HG03432 (cell line): ENCODE measurements around the gene ADGRB3.

Experiments used
- ATAC-seq: cut with Tn5 transposase; IDR thresholded peaks from one replicate; pipeline ENCODE4 v1.9.1; 2021; ENCODE audit warnings: mild to moderate bottlenecking, moderate library complexity; ENCODE audit not compliant: unreplicated experiment

The ADGRB3 gene

DNA sequence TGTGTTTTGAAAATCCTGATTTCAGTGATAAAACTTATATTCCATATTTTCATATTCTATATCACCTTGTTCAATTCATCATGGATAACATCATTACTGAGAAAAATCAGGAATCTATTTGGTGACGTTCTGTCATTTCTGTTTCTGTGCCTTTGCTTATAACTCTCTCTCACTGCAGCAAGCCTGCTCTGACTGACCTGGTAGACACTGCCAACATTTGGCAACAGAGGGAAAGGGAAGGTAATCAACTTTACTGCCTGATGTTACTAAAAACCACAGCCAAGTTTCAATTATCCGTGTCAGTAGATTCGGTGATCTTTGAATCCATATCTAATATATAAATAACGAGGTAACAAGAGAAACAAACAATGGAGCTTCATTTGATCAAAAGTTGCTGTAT lies 659.8 kb downstream of the ADGRB3 start:
- ATAC-seq, result no peak

DNA sequence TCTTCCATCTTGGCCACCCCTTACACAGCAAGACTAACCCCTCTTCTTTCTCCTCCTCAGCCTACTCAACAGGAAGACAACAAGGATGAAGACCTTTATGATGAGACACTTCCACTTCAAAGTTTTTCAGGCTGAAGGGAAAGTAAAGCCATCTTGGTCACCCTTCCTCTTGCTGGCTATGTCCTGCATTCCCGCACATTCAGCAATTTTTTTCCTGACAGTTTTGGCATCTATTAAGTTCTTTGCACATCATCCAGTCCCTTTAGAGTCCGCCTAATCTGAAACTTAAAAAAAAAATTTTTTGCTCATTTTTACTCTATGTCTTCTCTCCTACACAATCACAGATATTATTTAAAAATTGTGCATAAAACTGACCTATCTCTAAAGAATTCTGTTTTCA lies 668.3 kb downstream of the ADGRB3 start:
- no peak for ATAC-seq

DNA sequence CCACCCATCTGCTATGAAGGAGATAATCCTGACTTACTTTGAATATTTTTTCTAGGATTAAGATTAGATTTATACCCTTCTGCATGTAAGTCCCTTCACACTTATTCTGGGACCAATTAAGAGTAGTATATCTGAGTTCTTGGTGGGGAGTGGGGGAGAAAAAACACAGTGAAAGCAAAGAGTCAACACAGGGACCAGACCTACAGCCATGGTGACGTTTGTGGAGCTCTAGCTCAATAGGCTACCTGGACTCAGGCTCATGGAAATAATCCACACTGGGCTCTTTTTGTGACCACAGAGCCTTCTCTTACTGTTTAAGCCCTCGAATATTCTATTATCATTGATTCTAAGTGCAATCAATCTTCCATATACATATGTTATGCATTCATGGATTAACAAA lies 670.4 kb downstream of the ADGRB3 start:
- ATAC-seq, result no peak

DNA sequence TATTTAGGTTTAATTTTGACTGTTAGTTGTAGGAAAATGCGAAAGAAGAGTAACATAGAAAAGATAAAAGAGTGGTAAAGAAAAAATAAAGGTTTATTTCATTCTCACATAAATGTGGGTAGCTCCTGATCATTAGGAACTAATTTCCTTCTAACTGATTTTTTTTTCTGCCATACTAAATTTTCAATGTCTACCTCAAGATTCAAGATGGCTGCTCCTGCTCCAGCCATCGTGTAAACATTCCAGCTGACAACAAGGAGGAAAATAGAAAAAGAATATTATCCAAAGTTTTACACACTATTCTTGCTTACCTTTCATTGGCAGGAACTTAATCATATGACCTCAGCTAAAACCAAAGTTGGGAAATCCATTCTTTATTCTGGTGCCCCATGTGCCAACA lies 673.5 kb downstream of the ADGRB3 start:
- ATAC-seq, result no peak

DNA sequence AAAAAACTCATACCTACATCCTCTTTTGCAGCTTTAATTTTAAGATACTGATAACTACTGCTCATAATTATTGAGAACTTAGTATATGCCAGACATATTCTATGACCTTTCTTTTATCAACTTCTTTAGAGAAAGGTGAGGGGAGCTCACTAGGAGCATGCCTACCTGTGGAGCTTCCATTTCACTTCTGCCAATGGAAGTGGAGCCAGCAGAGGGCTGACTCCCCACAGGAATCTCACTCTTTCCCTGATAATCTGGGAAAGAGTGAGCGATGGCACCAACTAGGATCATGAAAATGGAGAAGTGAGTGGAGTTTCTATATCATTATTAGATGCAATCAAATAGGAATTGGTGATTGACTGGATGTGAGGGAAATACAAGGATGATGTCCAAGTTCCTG lies 676.8 kb downstream of the ADGRB3 start:
- no peak for ATAC-seq

DNA sequence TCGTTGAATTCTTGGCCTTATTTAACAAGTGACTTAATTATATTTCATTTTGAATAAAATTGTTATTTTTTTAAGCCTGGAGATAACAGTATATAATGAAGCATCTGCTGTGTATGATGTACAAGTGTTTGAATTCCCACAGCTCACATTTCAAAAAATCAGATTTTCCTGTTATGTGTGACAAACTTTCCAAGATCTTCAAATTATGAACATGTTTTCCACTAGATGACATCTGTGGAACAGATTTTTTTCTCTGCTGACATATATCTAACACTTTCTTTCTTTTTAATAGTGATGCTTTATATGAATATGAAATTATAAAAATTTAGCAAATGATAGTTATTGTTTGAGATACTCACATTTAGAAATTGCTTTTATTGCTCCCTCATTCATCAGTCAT lies 678.9 kb downstream of the ADGRB3 start:
- ATAC-seq, result no peak

DNA sequence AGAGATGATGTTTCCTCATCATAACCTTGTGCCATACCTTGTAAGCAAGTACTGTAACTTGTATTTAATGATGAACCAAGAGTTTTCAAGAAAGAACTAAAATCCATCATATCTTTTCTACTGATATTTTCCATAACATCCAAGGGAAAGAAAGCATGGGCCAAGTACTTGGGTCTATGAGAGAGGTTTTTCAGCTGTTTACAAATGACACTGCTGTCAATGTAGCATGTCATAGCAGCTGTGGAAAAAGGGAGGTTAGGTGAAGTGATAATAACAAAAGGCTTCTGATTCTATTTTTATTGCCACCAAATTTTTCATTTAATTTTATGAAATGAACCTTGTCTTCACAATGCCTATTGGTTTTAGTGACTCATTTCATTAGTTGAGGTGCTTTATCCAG lies 679.4 kb downstream of the ADGRB3 start:
- ATAC-seq, result no peak

DNA sequence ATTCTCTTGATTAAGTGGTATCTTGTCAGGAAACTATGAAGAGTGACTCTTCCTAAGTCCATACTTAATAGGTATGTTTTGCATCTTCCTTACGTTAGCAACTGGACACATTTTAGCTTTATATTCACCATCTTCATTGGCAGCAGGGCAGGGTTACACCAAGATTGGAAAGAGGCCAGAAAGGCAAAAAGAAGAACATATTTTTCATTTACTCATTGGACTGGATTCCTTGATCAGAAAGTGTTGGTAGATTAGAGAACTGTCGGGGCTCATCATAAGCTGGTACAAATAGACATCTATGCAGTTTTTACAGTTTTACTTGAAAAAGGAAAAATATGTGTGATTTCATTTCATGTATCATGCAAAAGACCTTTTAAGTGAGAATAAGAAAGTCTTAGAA lies 696.8 kb downstream of the ADGRB3 start:
- ATAC-seq, result no peak

DNA sequence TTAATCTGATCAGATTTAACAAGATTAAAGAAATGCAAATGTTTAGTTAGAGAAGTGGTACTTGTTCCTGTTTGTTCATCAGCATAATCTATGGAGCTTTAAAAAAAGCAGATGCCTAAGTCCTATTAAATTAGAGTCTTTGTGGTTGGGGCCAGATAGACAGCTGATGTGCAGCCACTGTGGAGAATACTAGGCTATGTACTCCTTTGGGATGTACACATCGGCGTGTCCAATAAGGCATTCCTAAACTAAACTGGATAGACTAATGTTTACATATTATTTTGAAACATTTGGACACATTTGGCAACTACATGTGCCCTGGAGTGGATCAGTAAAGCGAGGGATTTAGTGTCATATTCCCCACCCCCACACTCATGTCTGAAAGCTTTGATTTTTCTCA lies 702.2 kb downstream of the ADGRB3 start:
- ATAC-seq, result no peak

DNA sequence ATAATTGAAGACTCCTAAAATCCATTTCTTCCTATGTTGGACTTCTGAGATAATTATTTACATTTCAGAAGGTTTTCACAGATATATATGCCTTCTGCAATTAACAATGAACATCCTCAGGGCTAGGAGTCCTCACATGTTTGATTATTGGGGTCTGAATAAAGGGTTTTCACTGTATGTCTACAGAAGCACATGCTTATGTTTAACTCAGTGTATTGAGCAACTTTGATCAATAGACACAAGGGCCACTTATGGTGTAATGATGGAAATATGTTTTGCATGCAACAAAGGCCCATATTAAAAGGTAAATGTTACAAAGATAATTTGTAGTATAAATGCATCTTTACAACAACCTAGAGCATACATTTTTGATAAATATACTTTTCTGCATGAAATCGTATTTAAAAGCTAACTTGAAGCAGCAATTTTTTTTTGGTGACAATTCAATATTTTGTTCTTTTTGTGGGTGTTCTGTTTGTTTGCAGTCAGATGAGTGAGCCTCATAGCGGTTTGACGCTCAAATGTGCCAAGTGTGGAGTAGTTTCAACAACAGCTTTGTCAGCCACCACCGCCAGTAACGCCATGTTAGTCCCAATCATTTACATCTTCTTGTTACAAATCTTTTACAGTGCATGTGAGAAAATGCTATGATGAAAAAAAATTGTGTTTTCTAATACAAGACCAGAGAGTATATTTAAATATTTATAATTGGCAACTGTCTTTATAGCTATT lies 703.5 kb downstream of the ADGRB3 start:
- ATAC-seq, result no peak

DNA sequence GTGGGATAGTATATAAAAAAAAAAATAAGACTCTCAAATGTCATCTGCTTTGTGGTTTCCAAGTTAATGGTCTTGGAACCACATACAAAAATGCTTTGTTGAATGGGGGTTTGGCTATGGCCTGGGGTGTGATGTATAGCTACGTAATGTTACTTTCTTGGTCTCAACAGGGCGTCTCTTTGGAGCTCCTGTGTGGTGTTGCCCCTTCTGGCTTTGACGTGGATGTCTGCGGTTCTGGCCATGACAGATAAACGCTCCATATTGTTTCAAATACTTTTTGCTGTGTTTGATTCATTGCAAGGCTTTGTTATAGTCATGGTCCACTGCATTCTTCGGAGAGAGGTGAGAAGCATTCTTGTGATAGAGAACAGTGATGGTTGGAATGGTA lies 704.1 kb downstream of the ADGRB3 start:
- no peak for ATAC-seq

DNA sequence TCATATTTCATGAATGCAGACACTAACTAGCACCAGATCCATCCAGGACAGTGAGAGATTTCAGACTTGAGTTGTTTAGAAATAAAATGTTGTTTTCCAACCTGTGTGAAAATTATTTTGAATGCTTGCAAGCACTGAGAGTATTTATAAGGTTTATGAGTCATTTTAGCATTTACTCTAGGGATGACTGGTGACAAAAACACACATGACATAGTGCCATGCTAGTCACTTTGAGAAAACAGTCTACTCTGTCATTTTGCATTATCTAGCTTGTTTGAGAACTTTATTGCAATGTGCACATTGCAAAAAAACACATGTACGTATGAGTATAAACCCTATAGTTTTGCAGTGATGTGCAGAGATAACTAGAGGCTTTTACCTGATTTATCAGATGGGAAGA lies 705.1 kb downstream of the ADGRB3 start:
- ATAC-seq, result no peak

DNA sequence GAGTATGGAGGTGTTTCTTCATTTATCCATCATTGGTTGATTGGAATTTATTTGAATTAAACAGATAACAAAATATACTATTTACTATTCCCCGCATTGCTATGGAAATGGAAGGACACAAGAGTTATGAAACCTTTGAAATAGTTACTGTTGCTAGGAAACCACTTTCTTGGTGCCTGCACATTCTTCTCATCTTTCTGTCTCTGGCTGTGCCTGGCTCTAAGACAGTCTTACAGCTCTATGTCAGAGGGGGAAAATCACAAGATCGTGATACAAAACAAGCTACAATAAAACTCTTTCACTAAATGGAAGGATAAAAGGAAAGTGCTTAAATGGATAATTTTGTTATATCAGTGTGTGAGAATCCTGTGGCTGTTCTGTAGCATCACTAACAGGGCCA lies 708.8 kb downstream of the ADGRB3 start:
- no peak for ATAC-seq

DNA sequence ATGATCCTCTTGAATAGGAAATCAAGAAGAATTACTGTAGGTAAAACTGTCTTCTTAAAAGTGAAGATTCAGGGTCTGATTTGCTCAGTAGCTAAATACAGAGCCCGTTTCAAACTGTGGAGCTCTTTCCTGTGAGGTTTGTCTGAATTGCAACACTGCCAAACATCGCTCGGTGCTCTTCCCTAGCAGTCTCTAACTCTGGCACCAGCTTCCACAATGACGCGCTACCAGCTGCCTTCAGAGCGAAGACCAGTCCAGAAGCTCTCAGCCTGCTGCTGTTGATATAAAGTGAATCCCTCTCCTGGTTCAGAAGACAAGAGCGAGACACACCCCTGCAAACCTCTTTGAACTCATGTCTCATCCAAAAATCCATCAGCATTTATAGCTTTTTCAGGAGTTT lies 714.7 kb downstream of the ADGRB3 start:
- ATAC-seq, result no peak

DNA sequence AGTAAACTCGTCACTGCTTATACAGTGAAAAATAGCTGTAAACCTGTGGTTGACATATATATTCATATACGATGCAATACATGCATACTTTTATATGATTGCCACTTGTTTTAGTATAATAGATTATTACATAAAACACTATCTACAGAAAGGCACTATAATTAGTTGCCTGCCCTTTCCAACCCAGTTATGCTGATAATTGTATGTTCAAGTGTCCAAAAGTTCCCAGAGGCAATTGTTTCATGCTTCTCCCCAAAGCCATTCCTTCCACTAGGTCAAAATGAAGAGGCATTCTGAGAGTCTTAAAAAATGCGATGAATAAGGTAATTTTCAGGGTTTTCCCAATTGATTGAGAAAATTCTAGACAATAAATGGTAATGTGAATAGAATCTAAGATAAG lies 727.1 kb downstream of the ADGRB3 start:
- no peak for ATAC-seq

DNA sequence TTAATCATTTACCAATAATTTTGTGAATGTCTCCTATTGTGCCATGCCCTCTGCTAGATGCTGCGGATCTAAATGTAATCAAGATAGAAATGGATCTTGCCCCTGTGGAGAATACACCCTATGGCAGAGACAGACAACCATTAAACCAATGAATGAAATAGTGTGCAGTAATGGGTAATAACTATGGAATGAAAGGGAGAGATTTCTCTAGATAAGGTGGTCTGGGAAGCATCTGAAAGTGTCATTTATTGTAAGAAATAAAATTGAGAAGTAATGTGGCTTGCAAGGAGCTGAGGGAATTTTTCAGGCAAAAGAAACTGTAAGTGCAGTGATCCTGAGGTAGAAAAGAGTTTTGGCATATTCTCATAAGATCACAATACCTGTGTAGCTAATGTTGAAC lies 731.7 kb downstream of the ADGRB3 start:
- ATAC-seq, result no peak

DNA sequence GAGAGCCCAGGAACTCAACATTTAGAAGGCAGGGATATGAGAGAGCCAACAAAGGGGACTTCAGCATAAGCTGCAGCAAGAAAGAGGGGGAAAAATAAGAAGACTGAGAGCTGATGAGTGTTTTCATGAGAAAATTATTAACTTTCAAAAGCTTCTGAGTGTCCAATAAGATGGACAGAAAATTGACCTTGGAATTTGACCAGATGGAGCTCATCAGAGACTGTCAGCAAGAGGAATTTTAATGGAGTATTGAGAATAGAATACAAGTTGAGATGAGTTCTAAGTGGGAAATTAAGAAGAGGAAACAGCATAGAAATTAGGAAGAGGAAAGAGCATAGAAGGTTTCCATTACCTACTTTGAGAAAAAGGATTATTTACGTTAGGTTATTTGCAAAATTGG lies 733.5 kb downstream of the ADGRB3 start:
- ATAC-seq, result no peak

DNA sequence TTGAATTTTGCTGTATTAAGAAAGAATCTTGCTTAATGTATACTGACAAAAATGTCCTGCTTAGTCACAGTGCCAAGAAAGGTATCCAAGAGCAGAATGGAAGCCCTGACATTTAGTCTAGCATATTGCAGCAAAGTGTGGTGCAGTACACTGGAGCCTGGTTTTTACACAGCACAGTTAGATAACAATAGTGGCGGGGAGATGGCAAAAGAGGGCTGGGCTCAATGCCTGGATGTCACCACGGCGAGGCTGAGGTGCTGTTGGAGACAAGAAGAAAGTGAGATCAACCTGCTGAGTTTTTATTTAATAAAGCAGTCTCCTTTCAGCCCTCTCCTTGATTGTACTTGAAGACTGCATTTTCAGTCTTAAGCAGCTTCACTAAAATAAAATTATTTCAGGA lies 735.7 kb downstream of the ADGRB3 start:
- ATAC-seq, result no peak

DNA sequence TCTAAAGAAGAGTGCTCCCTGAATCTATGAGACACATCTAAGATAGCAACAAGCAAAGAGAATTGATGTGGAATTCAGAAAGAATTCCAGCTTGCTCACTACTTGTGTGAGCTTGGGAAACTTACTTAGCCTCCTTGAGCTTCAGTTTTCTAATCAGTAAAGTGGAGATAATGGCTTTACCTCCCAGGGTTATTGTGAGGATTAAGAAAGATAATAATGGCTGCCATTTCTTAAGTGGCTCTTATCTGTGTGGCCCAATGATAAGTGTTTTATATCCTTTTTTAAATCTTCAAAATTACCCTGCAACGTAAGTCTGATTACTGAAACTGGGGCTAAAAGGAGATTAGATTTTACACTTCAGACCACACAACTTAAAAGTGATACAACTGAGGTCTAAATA lies 743.2 kb downstream of the ADGRB3 start:
- no peak for ATAC-seq

DNA sequence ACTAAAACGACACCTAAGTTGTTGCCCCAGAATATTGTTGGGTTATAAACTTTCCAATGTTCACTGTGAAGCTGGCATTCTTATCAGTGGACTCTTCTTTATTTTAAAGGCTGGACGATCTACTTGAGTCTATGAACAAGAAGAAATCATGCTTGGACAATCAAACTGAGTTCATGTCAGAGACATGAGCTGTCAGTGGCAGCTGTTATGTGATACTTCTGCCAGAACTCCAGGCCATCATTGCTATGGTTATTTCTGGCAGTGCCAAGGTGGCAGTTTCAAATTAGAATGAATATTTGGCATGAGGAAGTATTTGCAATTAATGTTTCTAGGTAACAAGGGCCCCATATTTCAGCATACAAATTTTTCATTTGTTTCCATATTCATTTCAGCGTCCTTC lies 744.4 kb downstream of the ADGRB3 start:
- ATAC-seq, result no peak

DNA sequence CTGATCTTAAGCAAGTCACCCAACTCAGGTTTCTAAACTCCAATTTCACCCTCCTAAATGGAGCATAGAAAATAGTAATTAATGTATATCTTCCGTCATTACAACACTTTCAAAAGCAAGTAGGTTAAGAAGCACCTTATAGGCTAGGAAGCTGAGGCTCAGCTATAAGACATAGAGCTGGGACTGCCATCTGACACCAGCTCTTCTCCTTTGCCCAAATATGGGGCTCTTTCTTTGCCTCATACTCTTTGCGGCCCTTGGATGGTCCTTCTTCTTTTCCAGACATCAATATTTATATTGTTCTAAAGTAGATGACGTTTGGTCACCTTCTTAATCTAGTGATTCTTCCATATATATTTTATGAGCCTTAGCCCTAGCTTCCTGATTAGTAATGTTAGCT lies 748.5 kb downstream of the ADGRB3 start:
- ATAC-seq, result no peak

DNA sequence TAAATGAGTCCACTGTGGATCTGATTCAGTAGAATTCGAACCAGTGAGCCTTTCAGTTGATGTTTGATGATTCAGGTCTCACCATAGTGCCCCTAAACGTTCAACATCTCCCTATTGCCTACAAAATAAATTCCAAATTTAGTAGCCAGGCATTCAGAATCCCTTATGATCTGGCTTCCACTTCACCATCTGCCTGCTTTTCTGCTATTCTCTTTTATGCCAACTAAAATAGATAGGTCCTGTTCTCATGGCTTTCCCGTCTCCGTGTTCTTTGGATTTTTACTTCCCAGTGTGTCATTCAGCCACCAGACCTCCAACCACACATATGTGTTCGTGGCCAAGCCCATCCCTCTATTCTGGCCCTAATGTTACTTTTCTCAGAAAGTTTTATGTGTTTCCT lies 751.3 kb downstream of the ADGRB3 start:
- no peak for ATAC-seq

DNA sequence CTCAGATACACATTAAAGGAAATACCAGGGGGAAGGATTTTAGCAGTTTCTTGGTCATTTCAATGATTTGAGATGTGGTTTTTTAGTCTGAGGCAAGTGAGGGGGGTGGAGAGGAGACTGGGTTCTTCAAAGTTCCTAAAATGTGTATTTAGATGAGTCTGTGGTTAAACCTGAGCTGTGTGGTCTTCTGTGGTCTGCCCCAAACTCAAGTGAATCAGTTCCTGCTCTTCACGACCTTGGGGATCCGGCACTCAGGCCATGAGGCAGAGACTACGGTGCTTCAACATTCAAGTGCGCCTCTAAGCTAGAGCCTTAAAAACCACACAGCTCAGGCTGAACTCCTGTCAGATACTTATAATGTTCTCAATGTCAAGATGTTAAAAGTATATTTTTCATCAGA lies 755.0 kb downstream of the ADGRB3 start:
- ATAC-seq, result no peak

DNA sequence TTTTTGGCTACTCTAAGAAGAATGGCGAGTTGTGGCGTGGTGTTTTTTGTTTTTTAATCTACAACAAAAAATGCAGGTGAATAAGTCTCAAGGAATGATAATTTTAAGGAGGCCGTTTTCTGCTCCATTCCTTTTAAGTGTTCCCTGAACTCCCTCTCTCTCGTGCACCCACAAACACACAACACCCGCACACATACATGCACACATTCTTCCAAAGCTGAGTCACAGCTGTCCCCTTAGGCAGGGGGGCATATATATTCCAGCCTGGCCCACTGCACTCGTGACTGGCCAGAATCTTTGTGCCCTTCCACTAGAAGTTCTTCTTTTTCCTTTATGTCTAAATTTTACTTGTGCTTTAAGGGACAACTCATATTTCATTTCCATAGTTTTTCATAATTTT lies 756.0 kb downstream of the ADGRB3 start:
- ATAC-seq, result no peak
